ENCODE measurements around the gene TMEM59.

TMEM59 gene

DNA sequence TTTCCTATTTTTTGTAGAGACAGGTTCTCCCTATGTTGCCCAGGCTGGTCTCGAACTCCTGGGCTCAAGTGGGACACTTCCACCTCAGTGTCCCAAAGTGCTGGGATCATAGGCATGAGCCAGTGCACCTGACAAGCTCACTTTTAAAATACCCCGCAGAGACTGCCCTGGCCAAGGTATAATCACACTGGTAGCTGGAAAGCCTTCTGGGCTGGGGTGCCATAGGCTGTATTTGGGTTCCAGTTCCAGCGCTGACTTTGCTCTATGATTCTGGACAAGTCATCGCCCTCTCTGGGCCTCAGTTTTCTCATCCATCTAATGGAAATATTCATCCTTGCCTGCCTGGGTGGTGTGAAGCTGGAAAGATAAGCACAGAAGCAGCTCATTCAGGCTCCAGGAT, 45.4 kb downstream of the TMEM59 start:
- TF ChIP-seq RAD21 (IDR thresholded peaks at IDR 0.05; ENCODE audit: low read depth) (no peak), CREB1 (IDR thresholded peaks at IDR 0.05; ENCODE audit: low read depth) (no peak), YY1 (IDR thresholded peaks at IDR 0.05; ENCODE audit: low read depth) (no peak), CEBPB (IDR thresholded peaks at IDR 0.05) (no peak), TAF1 (IDR thresholded peaks at IDR 0.05; ENCODE audit: low read depth) (no peak), NFIC (IDR thresholded peaks at IDR 0.05) (no peak), EGR1 (IDR thresholded peaks at IDR 0.05) (no peak), TCF12 (IDR thresholded peaks at IDR 0.05; ENCODE audit: low read depth) (no peak), EP300 (IDR thresholded peaks at IDR 0.05; ENCODE audit: borderline replicate concordance) (no peak), TEAD4 (IDR thresholded peaks at IDR 0.05) (no peak), FOXM1 (IDR thresholded peaks at IDR 0.05; ENCODE audit: borderline replicate concordance, low read depth) (no peak), ZBTB7A (IDR thresholded peaks at IDR 0.05; ENCODE audit: low read depth) (no peak)
- TF ChIP-seq, protein P1, sequence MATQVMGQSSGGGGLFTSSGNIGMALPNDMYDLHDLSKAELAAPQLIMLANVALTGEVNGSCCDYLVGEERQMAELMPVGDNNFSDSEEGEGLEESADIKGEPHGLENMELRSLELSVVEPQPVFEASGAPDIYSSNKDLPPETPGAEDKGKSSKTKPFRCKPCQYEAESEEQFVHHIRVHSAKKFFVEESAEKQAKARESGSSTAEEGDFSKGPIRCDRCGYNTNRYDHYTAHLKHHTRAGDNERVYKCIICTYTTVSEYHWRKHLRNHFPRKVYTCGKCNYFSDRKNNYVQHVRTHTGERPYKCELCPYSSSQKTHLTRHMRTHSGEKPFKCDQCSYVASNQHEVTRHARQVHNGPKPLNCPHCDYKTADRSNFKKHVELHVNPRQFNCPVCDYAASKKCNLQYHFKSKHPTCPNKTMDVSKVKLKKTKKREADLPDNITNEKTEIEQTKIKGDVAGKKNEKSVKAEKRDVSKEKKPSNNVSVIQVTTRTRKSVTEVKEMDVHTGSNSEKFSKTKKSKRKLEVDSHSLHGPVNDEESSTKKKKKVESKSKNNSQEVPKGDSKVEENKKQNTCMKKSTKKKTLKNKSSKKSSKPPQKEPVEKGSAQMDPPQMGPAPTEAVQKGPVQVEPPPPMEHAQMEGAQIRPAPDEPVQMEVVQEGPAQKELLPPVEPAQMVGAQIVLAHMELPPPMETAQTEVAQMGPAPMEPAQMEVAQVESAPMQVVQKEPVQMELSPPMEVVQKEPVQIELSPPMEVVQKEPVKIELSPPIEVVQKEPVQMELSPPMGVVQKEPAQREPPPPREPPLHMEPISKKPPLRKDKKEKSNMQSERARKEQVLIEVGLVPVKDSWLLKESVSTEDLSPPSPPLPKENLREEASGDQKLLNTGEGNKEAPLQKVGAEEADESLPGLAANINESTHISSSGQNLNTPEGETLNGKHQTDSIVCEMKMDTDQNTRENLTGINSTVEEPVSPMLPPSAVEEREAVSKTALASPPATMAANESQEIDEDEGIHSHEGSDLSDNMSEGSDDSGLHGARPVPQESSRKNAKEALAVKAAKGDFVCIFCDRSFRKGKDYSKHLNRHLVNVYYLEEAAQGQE (IDR thresholded peaks at IDR 0.05; ENCODE audit: low read depth), result no peak
- TF ChIP-seq, protein P2, sequence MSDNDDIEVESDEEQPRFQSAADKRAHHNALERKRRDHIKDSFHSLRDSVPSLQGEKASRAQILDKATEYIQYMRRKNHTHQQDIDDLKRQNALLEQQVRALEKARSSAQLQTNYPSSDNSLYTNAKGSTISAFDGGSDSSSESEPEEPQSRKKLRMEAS (IDR thresholded peaks at IDR 0.05), result no peak
- TF ChIP-seq, protein P3, sequence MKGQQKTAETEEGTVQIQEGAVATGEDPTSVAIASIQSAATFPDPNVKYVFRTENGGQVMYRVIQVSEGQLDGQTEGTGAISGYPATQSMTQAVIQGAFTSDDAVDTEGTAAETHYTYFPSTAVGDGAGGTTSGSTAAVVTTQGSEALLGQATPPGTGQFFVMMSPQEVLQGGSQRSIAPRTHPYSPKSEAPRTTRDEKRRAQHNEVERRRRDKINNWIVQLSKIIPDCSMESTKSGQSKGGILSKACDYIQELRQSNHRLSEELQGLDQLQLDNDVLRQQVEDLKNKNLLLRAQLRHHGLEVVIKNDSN (IDR thresholded peaks at IDR 0.05), result no peak

DNA sequence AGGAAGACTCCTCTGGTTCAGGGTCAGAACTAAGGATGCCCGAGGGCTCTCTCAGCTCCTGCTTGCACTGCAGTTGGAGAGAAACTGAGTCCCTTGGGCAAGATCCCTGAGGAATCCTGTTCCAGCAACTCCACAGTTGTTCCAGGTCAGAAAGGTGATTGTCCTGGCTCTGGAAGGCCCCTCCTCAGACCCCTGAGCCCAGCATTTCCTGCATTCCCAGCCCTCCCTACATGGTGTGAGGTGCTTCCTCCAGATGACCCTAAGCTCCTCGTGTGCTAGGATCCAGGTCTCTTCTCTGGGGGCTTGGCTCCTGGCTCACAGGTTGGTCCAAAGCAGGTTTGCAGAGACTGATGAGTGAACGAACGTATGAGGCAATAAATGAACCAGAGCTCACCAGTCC, 46.5 kb downstream of the TMEM59 start:
- TF ChIP-seq CREB1 (IDR thresholded peaks at IDR 0.05; ENCODE audit: low read depth), result no peak
- TF ChIP-seq, protein P3 (IDR thresholded peaks at IDR 0.05), result no peak
- no peak for TF ChIP-seq ZBTB7A (IDR thresholded peaks at IDR 0.05; ENCODE audit: low read depth)
- TF ChIP-seq NFIC (IDR thresholded peaks at IDR 0.05), result no peak
- TF ChIP-seq FOXM1 (IDR thresholded peaks at IDR 0.05; ENCODE audit: borderline replicate concordance, low read depth), result no peak
- TF ChIP-seq, protein P2 (IDR thresholded peaks at IDR 0.05), result no peak
- TF ChIP-seq EGR1 (IDR thresholded peaks at IDR 0.05), result no peak
- TF ChIP-seq, protein P1 (IDR thresholded peaks at IDR 0.05; ENCODE audit: low read depth), result no peak
- TF ChIP-seq EP300 (IDR thresholded peaks at IDR 0.05; ENCODE audit: borderline replicate concordance), result no peak

DNA sequence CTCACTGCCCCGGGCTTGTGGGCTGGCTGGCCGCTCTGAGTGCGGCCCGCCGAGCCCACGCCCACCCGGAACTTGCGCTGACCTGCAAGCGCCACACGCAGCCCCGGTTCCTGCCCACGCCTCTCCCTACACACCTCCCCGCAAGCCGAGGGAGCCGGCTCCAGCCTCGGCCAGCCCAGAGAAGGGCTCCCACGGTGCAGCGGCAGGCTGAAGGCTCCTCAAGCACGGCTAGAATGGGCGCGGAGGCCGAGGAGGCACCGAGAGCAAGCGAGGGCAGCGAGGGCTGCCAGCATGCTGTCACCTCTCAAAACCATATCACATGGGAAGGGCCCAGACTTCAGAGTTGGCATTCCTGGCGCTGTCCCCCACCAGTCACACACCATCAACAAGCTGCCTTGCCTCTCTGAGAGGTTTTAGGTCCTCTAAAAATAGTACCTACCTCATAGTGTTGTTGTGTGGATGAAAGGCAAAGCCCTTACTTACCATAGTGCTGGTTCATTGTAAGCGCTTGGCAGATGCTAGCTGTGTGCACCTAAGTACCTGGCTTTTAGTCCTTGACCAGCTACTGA, 48.4 kb downstream of the TMEM59 start:
- no peak for TF ChIP-seq CREB1 (IDR thresholded peaks at IDR 0.05; ENCODE audit: low read depth)
- TF ChIP-seq, protein P2 (IDR thresholded peaks at IDR 0.05), result no peak
- TF ChIP-seq YY1 (IDR thresholded peaks at IDR 0.05; ENCODE audit: low read depth), result no peak
- TF ChIP-seq, protein P3 (IDR thresholded peaks at IDR 0.05), result no peak
- TF ChIP-seq TEAD4 (IDR thresholded peaks at IDR 0.05), result no peak
- TF ChIP-seq NFIC (IDR thresholded peaks at IDR 0.05), result no peak
- no peak for TF ChIP-seq TCF12 (IDR thresholded peaks at IDR 0.05; ENCODE audit: low read depth)
- no peak for TF ChIP-seq RAD21 (IDR thresholded peaks at IDR 0.05; ENCODE audit: low read depth)
- no peak for TF ChIP-seq ZBTB7A (IDR thresholded peaks at IDR 0.05; ENCODE audit: low read depth)
- no peak for TF ChIP-seq FOXM1 (IDR thresholded peaks at IDR 0.05; ENCODE audit: borderline replicate concordance, low read depth)

DNA sequence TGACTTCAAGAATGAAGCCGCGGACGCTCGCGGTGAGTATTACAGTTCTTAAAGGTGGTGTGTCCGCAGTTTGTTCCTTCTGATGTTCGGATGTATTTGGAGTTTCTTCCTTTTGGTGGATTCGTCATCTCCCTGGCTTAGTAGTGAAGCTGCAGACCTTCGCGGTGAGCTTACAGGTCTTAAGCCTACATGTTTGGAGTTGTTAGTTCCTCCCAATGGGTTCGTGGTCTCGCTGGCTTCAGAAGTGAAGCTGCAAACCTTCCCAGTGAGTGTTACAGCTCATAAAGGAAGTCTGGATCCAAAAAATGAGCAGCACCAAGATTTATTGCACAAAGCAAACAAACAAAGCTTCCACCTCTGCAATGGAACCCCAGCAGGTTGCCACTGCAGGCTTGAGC, 49.8 kb downstream of the TMEM59 start:
- TF ChIP-seq TEAD4 (IDR thresholded peaks at IDR 0.05) (no peak), CREB1 (IDR thresholded peaks at IDR 0.05; ENCODE audit: low read depth) (no peak), NFIC (IDR thresholded peaks at IDR 0.05) (no peak), EGR1 (IDR thresholded peaks at IDR 0.05) (no peak), EP300 (IDR thresholded peaks at IDR 0.05; ENCODE audit: borderline replicate concordance) (no peak), TAF1 (IDR thresholded peaks at IDR 0.05; ENCODE audit: low read depth) (no peak), TCF12 (IDR thresholded peaks at IDR 0.05; ENCODE audit: low read depth) (no peak), RAD21 (IDR thresholded peaks at IDR 0.05; ENCODE audit: low read depth) (no peak), ZBTB7A (IDR thresholded peaks at IDR 0.05; ENCODE audit: low read depth) (no peak), FOXM1 (IDR thresholded peaks at IDR 0.05; ENCODE audit: borderline replicate concordance, low read depth) (no peak), YY1 (IDR thresholded peaks at IDR 0.05; ENCODE audit: low read depth) (no peak), CEBPB (IDR thresholded peaks at IDR 0.05) (no peak)
- TF ChIP-seq, protein P3 (IDR thresholded peaks at IDR 0.05), result no peak
- TF ChIP-seq, protein P1 (IDR thresholded peaks at IDR 0.05; ENCODE audit: low read depth), result no peak
